Panc1 (cell line): Measurements from ENCODE around the gene NCAPD2. TPM values are rescaled to one million over a fixed set of nuclear protein-coding genes. Genes with fewer than 3 reads are reported as not detected.

Experiments used
- ATAC-seq: fragments of 200-7000 bp; cut with Tn5 transposase; 2 replicates; pipeline ENCODE4 v1.9.1; 2020; ENCODE audit warnings: mild to moderate bottlenecking, moderate library complexity
- BruUV-seq: library from RNA; stranded (reverse); fragments of 400-500 nt; replicated peaks from 2 replicates; lab custom pipeline; 2021; lab: Mats Ljungman, UMichigan
- CTCF ChIA-PET: fragments of 300-600 bp; sonication (Branson Sonifier 250); formaldehyde crosslinking; loops from one replicate; lab custom pipeline; 2022; ENCODE audit warnings: antibody characterized with exemption; lab: Charles Lee
- POLR2A ChIA-PET: fragments of 300-600 bp; sonication (Branson Sonifier 250); formaldehyde crosslinking; loops from one replicate; lab custom pipeline; 2022; ENCODE audit warnings: antibody characterized with exemption; lab: Charles Lee
- DNase-seq: peaks from one replicate; pipeline ENCODE4 v3.0.0-alpha.2; 2010; ENCODE audit warnings: low read depth, low spot score
- H3K27ac ChIP-seq: 2 replicates; pipeline ENCODE4 v1.5.1; 2011; ENCODE audit warnings: mild to moderate bottlenecking, low read length, inconsistent platforms
- H3K27me3 ChIP-seq: fragments of 200-500 bp; sonication (Bioruptor generic); 2 replicates; pipeline ENCODE4 v1.6.0; 2014; ENCODE audit warnings: low read length, inconsistent platforms; ENCODE audit not compliant: control insufficient read depth, insufficient read depth
- H3K36me3 ChIP-seq: fragments of 200-500 bp; sonication (Bioruptor generic); 2 replicates; pipeline ENCODE4 v1.5.1; 2014; ENCODE audit warnings: inconsistent platforms, mild to moderate bottlenecking, low read length, moderate library complexity; ENCODE audit not compliant: control insufficient read depth, insufficient read depth
- H3K4me1 ChIP-seq: 2 replicates; pipeline ENCODE4 v1.5.1; 2011; ENCODE audit warnings: inconsistent platforms, mild to moderate bottlenecking, low read length, moderate library complexity; ENCODE audit not compliant: control insufficient read depth, insufficient read depth
- H3K4me3 ChIP-seq, 2 experiments: 2 replicates each; pipeline ENCODE4 v1.5.1; 2011 to 2012; ENCODE audit warnings: low read depth in 2 of 2, low read length in 2 of 2, mild to moderate bottlenecking in 2 of 2, inconsistent platforms in 1 of 2, moderate library complexity in 1 of 2
- H3K9me3 ChIP-seq: fragments of 200-500 bp; sonication (Bioruptor generic); 2 replicates; pipeline ENCODE4 v1.5.1; 2014; ENCODE audit warnings: low read depth, mild to moderate bottlenecking, inconsistent platforms, low read length, moderate library complexity; ENCODE audit not compliant: control insufficient read depth, insufficient read depth
- CTCF ChIP-seq: fragments of 450-650 bp; IDR thresholded peaks from 2 replicates; pipeline ENCODE4 v1.5.1; 2017; ENCODE audit warnings: mild to moderate bottlenecking
- POLR2AphosphoS5 ChIP-seq: IDR thresholded peaks from 2 replicates; pipeline ENCODE4 v1.6.1; 2012; ENCODE audit warnings: mild to moderate bottlenecking, low read depth, low read length, moderate library complexity
- REST ChIP-seq, 2 experiments: IDR thresholded peaks; 2 replicates each; pipeline ENCODE4 v1.6.1; 2011 to 2012; ENCODE audit warnings: low read depth in 2 of 2, control low read depth in 1 of 2, low read length in 1 of 2, mild to moderate bottlenecking in 1 of 2, moderate library complexity in 1 of 2; ENCODE audit not compliant: insufficient read depth in 1 of 2
- SIN3A ChIP-seq: IDR thresholded peaks from 2 replicates; pipeline ENCODE4 v1.6.1; 2012; ENCODE audit warnings: low read depth, mild to moderate bottlenecking, low read length, moderate library complexity, borderline replicate concordance; ENCODE audit not compliant: insufficient read depth
- TCF7L2 ChIP-seq: IDR thresholded peaks from 2 replicates; pipeline ENCODE4 v1.6.1; 2011; ENCODE audit warnings: mild to moderate bottlenecking, low read depth, low read length, inconsistent platforms
- in situ Hi-C: cut with HindIII; loops from 2 replicates; pipeline ENCODE4 v1.10.0; 2016; ENCODE audit warnings: low sequenced_read_pairs, low pct_unique_long_range_greater_than_20kb
- intact Hi-C: fragments of 100-400 bp; cut with micrococcal nuclease; formaldehyde crosslinking; loops from one replicate; pipeline ENCODE4 v1.10.0; 2022; ENCODE audit not compliant: unreplicated experiment
- total RNA-seq: library from RNA; stranded (reverse); gene quantifications from one replicate; pipeline ENCODE4 v1.2.1, GENCODE V29; 2021; ENCODE audit not compliant: unreplicated experiment

The NCAPD2 gene
- total RNA-seq, 1 experiment from 2014 or later: 80.3 TPM

- ATAC-seq (no peak), DNase-seq (no peak)
- Histone ChIP-seq H3K36me3 (peaks cover 26% of the 10 kb centered on the region), H3K4me3 (no peak overlapping the region), H3K27ac (no peak overlapping the region), H3K9me3 (no peaks in the 10 kb centered on the region), H3K4me1 (peaks cover 2% of the 10 kb centered on the region), H3K27me3 (no peaks in the 10 kb centered on the region)
- in situ Hi-C loops (no loop called here), intact Hi-C loops (no loop called here)
- no TSS peak for BruUV-seq
- POLR2A ChIA-PET: no interaction called here
- CTCF ChIA-PET: no interaction called here
- TF ChIP-seq TCF7L2: no peak
- TF ChIP-seq REST (IDR thresholded peaks at IDR 0.05; ENCODE audit: insufficient read depth in 1 of 2, low read depth in 2 of 2, low read length in 1 of 2): no peak
- no peak for TF ChIP-seq POLR2AphosphoS5
- no peak for TF ChIP-seq CTCF
- no peak for TF ChIP-seq SIN3A
These were observed 80.8 kb downstream of the NCAPD2 start for GRCh38 chr12:6574576-6575295.

GRCh38 chr12:6575648-6576047 is 81.7 kb downstream of the NCAPD2 start:
- intact Hi-C loops: no loop called here
- H3K4me3 ChIP-seq: no peak overlapping the region
- no peaks in the 10 kb centered on the region for H3K9me3 ChIP-seq
- no peak for DNase-seq
- no peaks in the 10 kb centered on the region for H3K4me1 ChIP-seq
- ChIA-PET POLR2A (no interaction called here), CTCF (no interaction called here)
- no peaks in the 10 kb centered on the region for H3K27me3 ChIP-seq
- no peak overlapping the region for H3K27ac ChIP-seq
- no peak for TF ChIP-seq POLR2AphosphoS5
- no peak for TF ChIP-seq CTCF
- no peak for TF ChIP-seq TCF7L2
- no peak for TF ChIP-seq REST (IDR thresholded peaks at IDR 0.05; ENCODE audit: insufficient read depth in 1 of 2, low read depth in 2 of 2, low read length in 1 of 2)
- TF ChIP-seq SIN3A: no peak
- no peak for ATAC-seq
- no TSS peak for BruUV-seq
- H3K36me3 ChIP-seq: peaks cover 26% of the 10 kb centered on the region
- in situ Hi-C loops: no loop called here
